COR-L47 (cell line): ENCODE data around the gene BNIP5.
"Not testable (repeated sequence)": the region's sequence is repeated elsewhere in the genome, so short reads cannot be mapped to it uniquely, and the experiment has no call there.

Experiments used
- DNase-seq: peaks from one replicate; lab custom pipeline; 2025; lab: John Stamatoyannopoulos, UW

Gene BNIP5

DNA sequence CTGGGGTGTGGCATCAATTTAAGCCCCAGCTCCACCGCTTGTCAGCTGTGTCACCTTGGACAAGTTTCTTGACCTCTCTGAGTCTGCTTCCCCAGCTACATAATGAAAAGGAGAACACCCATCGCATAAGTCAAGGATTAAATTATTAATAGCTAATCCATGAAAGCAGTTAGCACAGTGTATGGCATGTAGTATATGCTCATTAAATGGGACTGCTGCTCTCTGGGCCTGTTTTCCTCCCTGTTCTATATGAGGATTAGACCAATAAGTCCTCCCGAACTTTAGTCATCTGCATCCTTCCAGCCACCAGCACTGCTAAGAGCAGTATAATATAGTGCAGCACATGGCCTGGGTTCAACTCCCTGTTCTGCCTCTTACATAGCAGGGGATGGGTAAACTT lies 31.1 kb upstream of the BNIP5 start:
- DNase-seq = no peak

DNA sequence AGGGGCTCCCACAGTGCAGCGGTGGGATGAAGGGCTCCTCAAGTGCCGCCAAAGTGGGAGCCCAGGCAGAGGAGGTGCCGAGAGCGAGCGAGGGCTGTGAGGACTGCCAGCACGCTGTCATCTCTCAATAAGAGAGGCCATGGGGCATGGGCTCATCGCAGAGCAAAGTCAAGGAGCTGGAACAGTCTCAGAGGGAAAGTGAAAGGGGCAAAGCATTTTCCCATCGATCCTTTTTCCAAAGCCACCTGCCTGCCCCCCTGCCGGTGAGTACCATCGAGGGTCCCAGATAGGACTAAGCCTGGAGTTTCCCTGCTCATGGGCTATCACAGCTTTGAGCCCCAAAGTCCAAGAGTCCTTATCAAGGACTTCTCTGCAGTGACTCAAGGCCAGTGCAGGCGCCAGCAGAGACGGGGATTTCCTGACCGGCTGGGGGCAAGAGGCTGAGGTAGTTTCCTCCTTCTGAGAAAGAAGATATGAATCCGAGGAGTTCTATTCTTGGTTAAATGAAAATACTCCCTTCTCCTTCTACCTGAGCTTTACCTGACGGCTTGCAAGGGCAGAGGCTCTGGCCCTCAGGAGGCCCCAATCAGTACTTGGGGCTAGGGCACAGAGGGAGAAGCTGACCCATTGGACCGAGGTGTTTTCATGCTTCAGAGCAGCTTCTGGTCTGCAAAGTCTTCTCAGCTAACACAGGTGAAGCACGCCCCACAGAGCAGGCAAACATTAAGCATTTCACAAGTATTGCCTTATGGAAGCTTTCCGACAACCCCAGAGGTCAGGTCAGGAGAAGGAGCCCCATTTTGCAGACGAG lies 28.2 kb upstream of the BNIP5 start:
- DNase-seq = no peak

DNA sequence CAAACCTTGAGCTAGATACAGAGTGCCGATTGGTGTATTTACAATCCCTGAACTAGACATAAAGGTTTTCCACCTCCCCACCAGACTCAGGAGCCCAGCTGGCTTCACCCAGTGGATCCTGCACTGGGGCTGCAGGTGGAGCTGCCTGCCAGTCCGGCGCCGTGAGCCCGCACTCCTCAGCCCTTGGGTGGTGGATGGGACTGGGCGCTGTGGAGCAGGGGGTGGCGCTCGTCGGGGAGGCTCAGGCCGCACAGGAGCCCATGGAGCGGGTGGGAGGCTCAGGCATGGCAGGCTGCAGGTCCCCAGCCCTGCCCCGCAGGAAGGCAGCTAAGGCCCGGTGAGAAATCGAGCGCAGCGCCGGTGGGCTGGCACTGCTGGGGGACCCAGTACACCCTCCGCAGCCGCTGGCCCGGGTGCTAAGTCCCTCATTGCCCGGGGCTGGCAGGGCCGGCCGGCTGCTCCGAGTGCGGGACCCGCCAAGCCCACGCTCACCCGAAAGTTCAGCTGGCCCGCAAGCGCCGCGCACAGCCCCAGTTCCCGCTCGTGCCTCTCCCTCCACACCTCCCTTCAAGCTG lies 27.5 kb upstream of the BNIP5 start:
- not testable (repeated sequence) for DNase-seq

DNA sequence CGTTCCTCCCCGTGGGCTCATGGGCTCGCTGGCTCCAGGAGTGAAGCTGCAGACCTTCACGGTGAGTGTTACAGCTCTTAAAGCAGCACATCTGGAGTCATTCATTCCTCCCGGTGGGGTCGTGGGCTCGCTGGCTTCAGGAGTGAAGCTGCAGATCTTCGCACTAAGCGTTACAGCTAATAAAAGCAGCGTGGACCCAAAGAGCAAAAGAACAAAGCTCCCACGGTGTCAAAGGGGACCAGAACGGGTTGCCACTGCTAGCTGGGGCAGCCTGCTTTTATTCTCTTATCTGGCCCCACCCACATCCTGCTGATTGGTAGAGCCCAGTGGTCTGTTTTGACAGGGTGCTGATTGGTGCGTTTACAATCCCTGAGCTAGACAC lies 26.7 kb upstream of the BNIP5 start:
- DNase-seq = not testable (repeated sequence)

DNA sequence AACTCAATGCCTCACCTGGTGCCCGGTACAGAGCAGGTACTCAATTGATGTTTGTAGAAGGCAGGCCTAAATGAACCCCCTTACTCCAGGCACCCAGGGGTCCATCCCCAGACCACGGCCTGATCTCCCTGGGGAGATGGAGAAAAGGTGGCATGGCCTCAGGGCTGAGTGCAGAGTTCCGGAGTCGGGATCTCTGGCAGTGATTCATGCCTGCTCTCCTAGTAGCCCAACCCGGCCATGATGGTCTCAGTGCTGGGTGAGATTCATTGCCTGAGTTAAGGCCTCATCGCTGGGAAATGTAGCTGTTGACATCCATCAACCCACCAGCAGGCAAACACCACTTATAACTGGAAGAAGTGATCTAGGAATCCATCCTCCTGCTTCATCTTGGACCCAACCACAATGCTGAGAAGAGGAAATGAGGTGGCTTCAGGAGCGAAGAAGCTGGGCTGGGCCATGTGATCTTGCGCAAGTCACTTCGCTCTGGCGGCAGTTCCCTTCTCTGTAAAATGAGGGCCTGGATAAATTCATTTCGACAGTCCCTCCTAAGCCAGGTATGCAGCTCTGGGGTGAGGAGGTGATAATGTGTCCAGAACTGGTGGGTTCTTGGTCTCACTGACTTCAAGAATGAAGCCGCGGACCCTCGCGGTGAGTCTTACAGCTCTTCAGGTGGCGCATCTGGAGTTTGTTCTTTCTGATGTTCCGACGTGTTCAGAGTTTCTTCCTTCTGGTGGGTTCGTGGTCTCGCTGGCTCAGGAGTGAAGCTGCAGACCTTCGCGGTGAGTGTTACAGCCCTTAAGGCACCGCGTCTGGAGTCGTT lies 26.1 kb upstream of the BNIP5 start:
- DNase-seq = no peak

DNA sequence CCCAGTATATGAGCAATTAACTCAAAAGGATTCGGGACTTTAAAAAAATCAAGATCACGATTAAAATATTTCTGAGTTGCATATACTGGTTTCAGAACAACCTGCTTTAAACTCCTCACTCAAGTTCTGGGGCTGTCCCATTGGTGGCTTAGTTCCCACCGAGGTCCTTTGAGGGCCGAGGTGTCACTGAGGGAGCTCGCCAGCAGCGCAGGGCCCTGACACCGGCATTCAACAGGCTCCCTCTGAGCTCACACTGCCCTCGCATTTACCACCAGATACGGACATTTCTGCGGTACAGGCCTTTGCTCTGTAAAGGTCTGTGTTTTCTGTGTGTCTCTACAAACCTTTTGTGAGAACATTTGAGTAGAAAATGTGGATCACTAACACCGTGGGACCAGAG lies 24.4 kb upstream of the BNIP5 start:
- no peak for DNase-seq

DNA sequence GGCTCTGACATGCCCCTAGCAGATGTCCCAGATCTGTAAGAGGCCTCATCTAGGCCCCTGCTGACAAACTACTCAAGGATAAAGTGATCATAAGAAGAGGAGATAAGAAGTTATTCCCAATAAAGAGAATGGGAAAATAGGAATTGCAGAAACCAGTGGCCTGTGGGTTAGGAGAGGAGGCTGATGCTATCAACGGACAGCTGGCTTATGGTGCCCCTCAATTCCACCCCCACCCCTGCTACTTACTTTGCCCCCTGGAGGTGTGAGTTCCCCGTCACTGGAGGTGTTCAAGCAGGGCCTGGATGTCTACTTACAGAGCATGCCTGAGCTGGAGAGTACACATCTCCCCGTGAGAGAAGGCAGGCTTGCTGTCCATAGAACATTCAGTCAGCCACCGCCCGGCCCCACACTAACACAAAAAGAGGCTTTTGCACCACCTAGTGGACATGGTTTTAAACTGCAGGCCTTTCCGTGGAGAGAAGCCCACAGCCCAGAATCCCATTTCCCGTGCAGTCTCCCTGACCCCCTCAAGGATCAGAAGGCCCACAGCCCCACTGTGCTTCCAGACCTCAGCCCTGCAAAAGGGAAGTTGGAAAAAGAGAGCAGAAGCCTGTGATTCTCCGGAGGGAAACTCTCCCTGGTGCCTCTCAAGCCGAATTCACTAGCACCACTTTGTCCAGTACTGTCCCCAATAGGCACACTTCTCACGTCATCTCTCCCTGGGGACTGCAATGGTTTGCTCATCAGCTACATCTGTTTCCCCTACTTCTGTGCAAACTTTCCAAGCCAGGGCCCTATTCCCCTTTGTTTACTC lies 23.8 kb upstream of the BNIP5 start:
- DNase-seq = peak; percentile 85

DNA sequence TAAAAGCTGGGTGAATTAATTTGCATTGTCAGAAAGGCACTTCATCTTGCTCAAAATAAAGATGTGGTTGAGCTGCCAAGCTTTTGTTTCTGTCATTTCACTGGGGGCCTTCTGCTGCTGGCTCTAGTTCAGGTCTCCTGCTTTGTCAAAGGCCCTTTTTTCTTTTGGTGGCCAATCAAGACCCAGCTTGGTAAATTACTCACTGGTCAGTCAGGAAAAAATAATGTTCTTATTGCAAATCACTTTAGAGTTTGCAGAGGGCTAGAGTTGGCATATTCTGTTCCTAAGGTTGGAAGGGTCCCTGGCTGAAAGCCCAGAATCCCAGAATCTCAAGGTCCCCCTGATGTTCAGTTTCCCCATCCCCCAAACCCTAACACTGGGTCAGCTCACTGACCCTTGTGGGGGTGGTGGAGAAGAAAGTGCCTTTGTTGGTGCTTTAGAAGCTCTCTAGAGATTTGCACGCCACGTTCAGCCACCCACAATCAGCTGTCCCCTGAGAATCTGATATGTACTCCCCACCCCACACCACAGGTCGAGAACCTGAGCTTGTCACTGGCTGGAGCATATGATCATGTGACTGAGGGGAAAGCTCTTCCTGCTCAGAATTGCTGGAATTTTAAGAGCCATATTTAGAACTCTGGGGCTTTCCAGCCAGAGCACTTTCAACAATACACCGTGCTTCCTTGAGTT lies 21.7 kb upstream of the BNIP5 start:
- DNase-seq = peak; percentile 26

DNA sequence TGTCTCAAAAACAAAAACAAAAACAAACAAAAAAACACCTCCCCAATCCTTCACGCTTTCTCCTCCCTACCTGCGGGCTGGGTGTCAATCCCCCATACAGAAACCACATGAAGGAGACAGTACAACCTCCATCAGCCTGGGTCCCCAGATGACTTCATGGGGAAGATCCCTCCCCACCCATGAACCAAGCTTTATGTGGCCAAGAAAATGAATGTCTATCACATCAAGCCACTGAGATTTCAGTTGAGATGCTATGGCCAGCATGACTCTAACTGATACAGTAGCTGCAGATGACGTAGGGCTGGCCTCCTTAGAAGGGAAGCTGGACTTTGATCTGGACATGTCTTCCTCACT lies 21.2 kb upstream of the BNIP5 start:
- no peak for DNase-seq

DNA sequence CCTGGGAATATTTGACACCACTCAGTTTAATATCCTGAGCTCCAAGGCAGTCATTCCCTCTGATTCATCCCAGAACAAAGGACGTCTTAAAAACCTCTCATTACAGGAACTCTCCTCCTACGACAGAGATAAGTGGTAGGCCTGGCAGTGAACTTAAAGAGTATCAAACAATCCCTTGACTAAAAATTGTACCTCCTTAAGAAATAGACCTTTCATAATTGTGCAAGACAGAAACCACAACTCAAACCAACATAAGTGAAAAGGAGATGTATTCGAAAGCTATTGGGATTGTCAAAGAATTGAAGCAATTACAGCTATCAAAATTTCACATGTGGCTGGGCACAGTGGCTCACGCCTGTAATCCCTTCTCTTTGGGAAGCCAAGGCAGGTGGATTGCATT lies 19.1 kb upstream of the BNIP5 start:
- no peak for DNase-seq

DNA sequence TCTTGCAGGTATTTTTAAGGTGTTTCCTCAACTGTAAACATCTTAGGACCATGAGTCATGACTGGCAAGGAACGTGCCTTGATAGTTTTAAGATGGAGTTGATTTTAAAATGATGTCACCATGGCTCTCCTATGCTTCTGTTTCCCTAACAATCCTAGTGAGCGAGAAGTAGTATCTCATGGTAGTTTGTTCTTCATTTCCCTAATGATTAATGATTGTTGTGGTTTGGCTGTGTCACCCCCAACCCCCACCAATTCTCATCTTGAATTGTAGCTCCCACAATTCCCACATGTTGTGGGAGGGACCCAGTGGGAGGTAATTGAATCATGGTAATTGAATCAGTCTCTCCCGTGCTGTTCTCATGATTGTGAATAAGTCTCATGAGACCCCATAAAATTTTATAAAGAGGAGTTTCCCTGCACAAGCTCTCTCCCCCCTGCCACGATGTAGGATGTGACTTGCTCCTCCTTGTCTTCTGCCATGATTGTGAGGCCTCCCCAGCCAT lies 16.8 kb upstream of the BNIP5 start:
- DNase-seq = no peak

DNA sequence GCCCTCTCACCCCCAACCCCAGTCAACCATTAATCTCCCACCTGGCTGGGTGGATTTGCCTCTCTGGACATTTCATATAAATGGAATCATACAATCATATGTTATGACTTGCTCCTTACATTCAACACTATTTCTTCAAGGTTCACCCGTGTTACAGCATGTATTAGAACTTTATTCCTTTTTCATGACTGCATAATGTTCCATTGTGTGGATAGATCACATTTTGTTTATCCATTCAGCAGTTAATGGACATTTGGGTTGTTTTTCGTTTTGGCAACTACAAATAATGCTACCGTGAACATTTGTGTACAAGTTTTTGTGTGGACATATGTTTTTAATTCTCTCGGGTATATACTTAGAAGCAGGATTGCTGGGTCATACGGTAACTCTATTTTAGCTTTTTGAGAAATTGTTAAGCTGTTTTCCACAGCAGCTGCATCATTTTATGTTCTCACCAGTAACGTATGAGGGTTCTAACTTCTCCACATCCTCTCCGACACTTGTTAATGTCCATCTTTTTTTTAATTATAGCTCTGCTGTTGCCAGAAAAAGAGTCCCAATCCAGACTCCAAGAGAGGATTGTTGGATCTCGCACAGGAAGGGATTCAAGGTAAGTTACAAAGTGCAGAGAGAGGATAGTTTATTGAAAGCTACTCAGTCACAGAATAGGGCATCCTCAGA lies 15.9 kb upstream of the BNIP5 start:
- DNase-seq = no peak

DNA sequence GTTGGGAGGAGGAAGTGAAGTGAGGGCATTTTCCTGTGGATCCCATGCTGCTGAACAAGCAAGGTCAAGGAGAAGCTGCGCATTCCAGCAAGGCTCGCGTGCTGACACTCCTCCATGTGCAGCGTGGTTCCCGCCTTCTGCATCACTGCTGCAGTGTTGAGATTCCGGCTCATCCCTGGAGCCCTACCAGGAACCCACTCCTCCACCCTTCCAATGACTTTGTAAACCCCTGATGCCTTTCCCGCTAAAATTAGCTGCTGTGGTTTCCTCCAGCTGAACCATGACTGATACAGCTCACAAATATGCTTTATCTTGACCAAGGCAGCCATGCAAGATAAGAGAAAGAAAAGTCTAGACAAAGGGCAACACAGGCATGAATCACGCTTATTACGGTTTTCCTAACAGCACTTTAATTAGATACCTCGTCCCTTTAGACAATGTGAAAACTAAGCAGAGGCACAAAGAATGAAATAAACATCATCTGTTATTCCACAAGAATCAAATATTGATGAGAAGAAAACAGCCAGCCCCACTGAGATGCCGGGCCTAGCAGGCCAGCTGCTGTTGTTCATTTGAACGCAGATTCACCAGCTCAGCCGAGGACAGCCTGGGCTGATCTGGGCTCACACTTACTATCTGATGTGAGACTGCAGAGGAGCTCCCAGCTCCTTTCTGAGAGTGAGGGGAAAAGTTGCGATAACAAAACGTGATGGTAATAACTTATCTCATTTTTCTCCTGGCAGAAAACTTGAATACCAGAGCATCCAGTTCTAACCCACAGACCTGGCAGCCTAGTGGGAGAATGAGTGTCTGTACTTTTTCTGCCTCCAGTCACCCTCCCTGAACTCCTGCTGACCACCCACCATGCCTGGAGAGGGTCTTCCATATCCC lies 14.2 kb upstream of the BNIP5 start:
- DNase-seq = no peak

DNA sequence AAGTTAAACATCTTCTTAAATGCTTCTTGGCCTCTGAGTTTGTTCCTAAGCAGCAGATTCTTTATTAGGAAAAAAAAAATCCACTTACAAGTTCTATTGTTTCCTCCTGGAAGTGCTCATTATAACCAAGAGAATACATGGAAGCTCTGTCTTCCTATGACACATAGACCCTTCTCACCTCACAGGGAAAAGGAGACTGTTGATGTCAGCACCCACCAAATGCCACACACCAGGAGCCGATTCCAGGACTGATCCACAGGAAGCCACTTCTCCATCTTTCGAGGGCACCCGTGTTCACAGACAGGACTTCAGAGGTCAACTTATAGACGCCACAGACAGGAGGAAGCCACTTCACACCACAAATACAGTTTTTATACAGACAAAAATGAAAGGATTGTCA lies 13.4 kb upstream of the BNIP5 start:
- DNase-seq = no peak

DNA sequence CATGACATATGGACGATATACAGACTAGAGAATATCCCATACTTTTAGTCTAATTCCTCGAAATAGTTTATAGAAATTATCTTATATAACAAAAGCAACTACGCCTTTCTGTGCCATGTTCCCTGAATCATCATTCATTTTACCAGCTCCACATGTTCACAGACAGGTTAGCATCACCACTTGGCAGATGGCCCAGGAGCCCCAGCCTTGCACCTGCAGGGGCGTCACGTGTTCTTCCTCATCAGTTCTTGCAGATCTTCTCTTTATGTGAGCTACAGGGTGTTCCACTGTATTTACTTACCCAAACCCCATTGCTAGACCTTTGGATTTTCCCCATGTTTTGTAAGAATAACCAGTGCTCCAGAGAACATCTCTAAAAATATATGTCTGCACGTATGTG lies 12.6 kb upstream of the BNIP5 start:
- peak; percentile 97 for DNase-seq

DNA sequence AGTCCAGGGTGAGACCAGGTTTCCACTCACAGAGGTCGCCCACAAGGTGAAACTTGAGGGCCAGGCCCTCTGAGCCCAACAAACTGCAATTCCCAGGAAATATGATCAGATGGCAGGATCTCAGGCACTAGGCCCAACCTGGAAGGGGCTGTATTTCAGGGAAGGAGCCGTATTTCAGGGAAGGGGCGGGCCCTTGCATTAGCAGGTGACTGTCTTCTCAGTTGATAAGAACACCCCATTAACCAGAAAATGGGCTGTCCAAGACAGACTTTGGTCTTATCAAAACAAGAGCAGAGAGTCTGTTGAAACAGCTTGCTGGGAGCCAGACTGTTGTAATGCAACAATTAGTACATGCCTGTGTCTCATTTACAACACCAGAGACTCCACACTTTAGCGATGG lies 10.9 kb upstream of the BNIP5 start:
- no peak for DNase-seq

DNA sequence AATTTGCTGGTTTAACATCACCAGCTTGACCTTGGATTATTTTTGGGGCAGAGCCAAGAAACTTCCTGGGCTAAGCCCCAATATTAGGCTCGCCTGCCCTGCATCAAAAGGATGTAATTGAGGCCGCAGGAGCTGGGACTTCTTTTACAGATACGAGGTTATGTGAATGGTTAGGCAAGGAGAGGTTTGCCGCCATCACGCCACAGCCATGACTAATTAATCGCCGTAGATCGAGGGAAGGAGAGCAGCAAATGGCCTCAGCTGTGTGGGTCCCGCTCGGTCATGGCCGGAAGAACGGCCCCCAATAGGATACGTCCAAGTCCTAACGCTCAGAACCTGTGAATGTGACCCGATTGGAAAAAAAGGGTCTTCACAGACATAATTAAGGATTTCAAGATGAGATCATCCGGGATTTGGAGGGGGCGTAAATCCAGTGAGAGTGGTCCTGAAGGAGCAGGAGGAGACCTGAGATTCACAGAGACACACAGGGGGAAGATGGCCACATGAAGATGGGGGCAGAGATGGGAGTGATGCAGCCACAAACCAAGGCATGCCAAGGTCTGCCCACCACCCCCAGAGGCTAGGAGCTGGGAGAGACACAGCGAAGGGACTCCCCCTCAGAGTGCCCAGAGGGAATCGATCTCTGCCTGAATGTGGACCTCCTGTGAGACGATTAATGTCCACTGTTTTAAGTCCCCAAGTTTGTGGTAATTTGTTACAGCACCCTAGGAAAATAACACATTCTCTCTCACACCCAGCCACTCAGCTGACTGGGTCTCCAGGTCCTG lies 10.0 kb upstream of the BNIP5 start:
- DNase-seq = no peak

DNA sequence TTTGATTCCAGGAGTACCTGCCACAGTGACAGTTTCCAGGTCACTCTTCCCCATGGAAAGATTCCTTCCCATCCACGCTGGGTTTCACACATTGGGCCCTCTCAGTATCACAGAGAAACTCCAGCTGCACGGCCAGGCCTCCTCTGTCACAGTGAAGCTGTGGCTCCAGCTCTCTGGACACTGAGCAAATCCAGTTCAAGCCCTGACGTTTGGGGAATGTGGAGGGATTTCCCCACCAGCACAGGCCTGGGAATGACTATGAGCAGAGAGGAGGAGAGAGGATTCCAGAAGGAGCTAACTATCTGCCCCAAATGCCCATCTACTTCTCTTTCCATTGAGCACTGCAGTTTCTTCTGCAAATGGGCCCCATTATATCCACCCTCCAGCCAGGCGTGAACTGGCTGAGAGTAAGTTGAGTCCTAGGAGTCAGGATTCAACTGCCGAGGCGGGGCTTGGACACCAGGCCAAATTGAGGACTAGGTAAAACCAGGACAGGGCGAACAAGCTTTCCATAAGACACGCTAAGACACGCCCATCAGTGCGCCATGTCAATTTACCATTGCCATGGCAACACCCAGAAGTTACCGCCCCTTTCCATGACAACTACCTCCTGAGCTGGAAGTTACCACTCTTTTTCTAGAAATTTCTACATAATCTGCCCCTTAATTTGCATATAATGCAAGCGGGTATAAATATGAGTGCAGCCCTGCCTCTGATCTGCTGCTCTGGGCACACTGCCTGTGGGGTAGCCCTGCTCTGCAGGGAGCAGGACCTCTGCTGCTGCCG lies 9.2 kb upstream of the BNIP5 start:
- DNase-seq = no peak
